HG03571 (cell line): ENCODE measurements around the gene KDM1A.
"Not testable (repeated sequence)": the region's sequence is repeated elsewhere in the genome, so short reads cannot be mapped to it uniquely, and the experiment has no call there.

ENCODE experiments used
- ATAC-seq: cut with Tn5 transposase; IDR thresholded peaks from one replicate; pipeline ENCODE4 v1.9.1; 2021; ENCODE audit not compliant: unreplicated experiment

KDM1A gene

GRCh38 chr1:23019094-23019862, at the start of gene KDM1A:
TSS of gene KDM1A (plus strand) at chr1:23019468. CDS start at chr1:23019597, 129 bp downstream.
- ATAC-seq, result peak; percentile 93

GRCh38 chr1:22970096-22970495, 49.2 kb upstream of the KDM1A start:
- ATAC-seq, result no peak

GRCh38 chr1:22971161-22971560, 48.1 kb upstream of the KDM1A start:
- ATAC-seq, result no peak

- no peak for ATAC-seq
Measured at GRCh38 chr1:22971611-22972405, 47.5 kb upstream of the KDM1A start.

GRCh38 chr1:22972760-22973159, 46.5 kb upstream of the KDM1A start, which contains the start of gene LACTBL1:
TSS of gene LACTBL1 (minus strand) at chr1:22972866. CDS start at chr1:22972316, 550 bp downstream.
- ATAC-seq, result no peak

GRCh38 chr1:22975694-22976093, 43.6 kb upstream of the KDM1A start:
- ATAC-seq, result no peak

- ATAC-seq, result no peak
Measured at GRCh38 chr1:22976127-22976460, 43.2 kb upstream of the KDM1A start.

- ATAC-seq, result peak; percentile 68
Measured at GRCh38 chr1:22976461-22977243, 42.6 kb upstream of the KDM1A start.

GRCh38 chr1:22978299-22978698, 41.0 kb upstream of the KDM1A start:
- no peak for ATAC-seq

- ATAC-seq, result not testable (repeated sequence)
Measured at GRCh38 chr1:22980471-22980790, 38.8 kb upstream of the KDM1A start.

GRCh38 chr1:22983944-22984343, 35.3 kb upstream of the KDM1A start:
- no peak for ATAC-seq

- not testable (repeated sequence) for ATAC-seq
Measured at GRCh38 chr1:22992384-22992783, 26.9 kb upstream of the KDM1A start.

- ATAC-seq, result not testable (repeated sequence)
Measured at GRCh38 chr1:22993220-22993795, 26.0 kb upstream of the KDM1A start.

- ATAC-seq, result no peak
Measured at GRCh38 chr1:22995774-22996173, 23.5 kb upstream of the KDM1A start.

- ATAC-seq, result not testable (repeated sequence)
Measured at GRCh38 chr1:22997528-22997927, 21.7 kb upstream of the KDM1A start.

- not testable (repeated sequence) for ATAC-seq
Measured at GRCh38 chr1:23000133-23000532, 19.1 kb upstream of the KDM1A start.

GRCh38 chr1:23002218-23002617, 17.1 kb upstream of the KDM1A start:
- not testable (repeated sequence) for ATAC-seq

- no peak for ATAC-seq
Measured at GRCh38 chr1:23004112-23004511, 15.2 kb upstream of the KDM1A start.

GRCh38 chr1:23004769-23005168, 14.5 kb upstream of the KDM1A start:
- not testable (repeated sequence) for ATAC-seq

- ATAC-seq, result no peak
Measured at GRCh38 chr1:23007106-23007505, 12.2 kb upstream of the KDM1A start.

- no peak for ATAC-seq
Measured at GRCh38 chr1:23008901-23009300, 10.4 kb upstream of the KDM1A start.
